Uterus (tissue), 2 donors: Measurements from ENCODE around the gene E4F1.

Experiments used
- POLR2A ChIP-seq, 2 donors: fragments of 450-650 bp; IDR thresholded peaks; one replicate each; pipeline ENCODE4 v1.6.1; 2016; ENCODE audit warnings: antibody characterized with exemption in 2 of 2, mild to moderate bottlenecking in 1 of 2, moderate library complexity in 1 of 2
- TF ChIP-seq, protein P1 (sequence below), 4 experiments: fragments of 200-600 bp in 2 of 4; fragments of 450-650 bp in 2 of 4; sonication (generic) in 2 of 4; IDR thresholded peaks; one replicate each; pipeline ENCODE4 v1.5.1; 2016 to 2019; ENCODE audit warnings: antibody characterized with exemption in 4 of 4, mild to moderate bottlenecking in 2 of 4, moderate library complexity in 1 of 4

- TF ChIP-seq, protein P1, sequence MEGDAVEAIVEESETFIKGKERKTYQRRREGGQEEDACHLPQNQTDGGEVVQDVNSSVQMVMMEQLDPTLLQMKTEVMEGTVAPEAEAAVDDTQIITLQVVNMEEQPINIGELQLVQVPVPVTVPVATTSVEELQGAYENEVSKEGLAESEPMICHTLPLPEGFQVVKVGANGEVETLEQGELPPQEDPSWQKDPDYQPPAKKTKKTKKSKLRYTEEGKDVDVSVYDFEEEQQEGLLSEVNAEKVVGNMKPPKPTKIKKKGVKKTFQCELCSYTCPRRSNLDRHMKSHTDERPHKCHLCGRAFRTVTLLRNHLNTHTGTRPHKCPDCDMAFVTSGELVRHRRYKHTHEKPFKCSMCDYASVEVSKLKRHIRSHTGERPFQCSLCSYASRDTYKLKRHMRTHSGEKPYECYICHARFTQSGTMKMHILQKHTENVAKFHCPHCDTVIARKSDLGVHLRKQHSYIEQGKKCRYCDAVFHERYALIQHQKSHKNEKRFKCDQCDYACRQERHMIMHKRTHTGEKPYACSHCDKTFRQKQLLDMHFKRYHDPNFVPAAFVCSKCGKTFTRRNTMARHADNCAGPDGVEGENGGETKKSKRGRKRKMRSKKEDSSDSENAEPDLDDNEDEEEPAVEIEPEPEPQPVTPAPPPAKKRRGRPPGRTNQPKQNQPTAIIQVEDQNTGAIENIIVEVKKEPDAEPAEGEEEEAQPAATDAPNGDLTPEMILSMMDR (IDR thresholded peaks at IDR 0.05), result no peak
- no peak for TF ChIP-seq POLR2A (IDR thresholded peaks at IDR 0.05)
Measured at GRCh38 chr16:2226245-2226793, 2.9 kb downstream of the E4F1 start.
